ENCODE measurements around the gene ENAH.

The ENAH gene

DNA sequence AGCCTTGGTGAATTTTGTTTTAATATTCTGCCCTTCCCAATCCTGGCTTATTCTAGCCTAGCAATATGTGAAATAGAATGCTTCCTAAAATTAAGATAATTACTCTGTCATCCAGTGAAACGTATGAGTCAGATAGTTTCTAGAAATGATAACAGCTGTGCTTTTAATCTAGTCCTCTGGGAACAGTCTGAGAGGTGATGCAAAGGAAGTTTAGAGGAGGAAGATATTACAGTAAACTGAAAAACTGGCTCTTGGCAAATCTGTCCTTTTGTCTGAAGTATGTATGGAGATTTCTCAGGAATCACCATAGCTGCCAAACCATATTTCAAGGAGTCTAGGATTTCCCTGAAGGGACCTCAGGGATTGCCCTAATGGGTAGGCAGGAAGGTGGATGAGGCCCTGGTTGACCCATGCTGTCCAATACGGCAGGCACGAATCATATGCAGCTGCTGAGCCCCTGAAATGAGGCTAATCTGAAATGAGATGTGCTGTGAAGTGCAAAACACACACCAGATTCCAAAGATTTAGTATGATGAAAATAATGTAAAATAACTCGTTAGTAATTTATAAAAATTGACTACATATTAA, 154.3 kb downstream of the ENAH start:
- no peak for DNase-seq (ENCODE audit: low read depth)
- TF ChIP-seq, protein P1, sequence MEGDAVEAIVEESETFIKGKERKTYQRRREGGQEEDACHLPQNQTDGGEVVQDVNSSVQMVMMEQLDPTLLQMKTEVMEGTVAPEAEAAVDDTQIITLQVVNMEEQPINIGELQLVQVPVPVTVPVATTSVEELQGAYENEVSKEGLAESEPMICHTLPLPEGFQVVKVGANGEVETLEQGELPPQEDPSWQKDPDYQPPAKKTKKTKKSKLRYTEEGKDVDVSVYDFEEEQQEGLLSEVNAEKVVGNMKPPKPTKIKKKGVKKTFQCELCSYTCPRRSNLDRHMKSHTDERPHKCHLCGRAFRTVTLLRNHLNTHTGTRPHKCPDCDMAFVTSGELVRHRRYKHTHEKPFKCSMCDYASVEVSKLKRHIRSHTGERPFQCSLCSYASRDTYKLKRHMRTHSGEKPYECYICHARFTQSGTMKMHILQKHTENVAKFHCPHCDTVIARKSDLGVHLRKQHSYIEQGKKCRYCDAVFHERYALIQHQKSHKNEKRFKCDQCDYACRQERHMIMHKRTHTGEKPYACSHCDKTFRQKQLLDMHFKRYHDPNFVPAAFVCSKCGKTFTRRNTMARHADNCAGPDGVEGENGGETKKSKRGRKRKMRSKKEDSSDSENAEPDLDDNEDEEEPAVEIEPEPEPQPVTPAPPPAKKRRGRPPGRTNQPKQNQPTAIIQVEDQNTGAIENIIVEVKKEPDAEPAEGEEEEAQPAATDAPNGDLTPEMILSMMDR (IDR thresholded peaks at IDR 0.05; ENCODE audit: low read depth, low read length, missing control alignments), result no peak
- H3K4me3 ChIP-seq (ENCODE audit: low read depth, low read length), result no peak overlapping the region

DNA sequence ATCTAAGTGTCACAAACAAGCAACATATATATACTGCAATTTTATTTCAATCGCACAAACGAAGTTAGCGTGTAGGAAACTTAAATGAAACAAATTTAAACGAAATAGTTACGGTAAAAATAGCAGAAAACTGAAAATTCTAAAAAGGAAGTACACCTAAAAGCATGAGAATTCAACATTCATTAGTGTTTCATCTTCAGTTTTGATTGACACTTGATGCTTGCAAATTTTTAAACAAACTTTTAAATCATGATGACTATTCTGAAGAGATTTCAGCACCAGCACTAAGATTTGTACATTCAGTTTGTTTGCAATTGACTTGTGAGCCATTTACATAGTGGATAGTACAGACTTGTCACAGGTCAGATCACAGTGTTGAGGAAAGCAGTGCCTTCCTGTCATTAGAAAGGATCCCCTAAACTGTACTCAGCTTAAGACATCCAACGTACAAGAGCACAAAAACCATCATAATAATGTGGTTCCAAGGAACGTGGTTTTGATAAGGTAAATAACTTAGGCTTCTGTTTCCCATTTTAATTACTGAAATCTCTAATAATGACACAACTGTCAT, 158.0 kb downstream of the ENAH start:
- H3K4me3 ChIP-seq (ENCODE audit: low read depth, low read length), result no peak overlapping the region
- TF ChIP-seq, protein P1 (IDR thresholded peaks at IDR 0.05; ENCODE audit: low read depth, low read length, missing control alignments), result no peak
- DNase-seq (ENCODE audit: low read depth), result no peak

DNA sequence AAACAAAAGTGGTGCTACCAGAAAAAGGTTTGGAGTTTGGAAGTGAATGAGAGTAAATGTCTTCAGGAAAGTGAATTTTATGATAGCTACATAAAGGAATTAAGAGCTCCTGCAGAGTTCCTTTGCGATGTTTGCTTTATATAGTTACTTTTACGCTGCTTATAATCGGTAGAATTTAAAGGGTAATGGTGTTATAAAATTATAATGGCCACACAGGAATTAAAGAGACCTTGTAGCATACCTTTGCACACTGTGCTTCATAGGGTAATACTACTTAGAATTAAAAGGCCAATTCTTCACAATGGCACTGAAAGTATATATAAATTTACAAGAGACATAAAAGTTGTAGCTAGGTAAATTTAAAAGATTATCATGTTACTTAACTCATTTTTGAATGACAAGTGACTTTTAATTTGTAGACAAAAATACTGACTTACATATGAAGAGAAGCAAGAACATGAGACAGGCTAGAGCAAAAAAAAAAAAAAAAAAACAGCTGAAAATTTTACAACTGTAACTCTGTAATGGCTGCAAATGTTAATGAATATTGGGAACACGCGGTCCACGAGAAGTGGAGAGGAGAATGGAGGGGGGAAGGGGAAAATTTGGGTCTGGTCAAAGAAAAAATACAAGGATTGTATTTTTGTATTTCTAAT, 159.2 kb downstream of the ENAH start:
- TF ChIP-seq, protein P1 (IDR thresholded peaks at IDR 0.05; ENCODE audit: low read depth, low read length, missing control alignments), result no peak
- DNase-seq (ENCODE audit: low read depth), result no peak
- no peak overlapping the region for H3K4me3 ChIP-seq (ENCODE audit: low read depth, low read length)

DNA sequence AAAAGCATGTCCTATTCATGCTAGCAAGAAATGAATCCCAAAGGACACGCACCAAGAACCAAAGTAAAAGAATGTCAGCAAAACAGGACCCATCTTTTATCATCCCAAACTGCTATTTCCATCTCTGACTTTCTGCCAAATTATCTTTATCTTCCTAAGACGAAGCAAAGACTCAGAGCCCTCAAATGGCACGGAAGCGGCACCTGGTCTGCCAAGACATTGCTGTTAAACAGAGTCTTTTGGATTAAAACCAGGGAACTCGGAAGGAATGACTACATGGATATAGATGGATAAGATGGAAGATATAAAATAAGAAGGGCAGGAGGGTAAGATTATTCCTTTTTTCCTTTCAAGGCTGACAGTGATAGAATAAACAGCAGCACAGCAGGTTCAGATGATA, 164.2 kb downstream of the ENAH start:
- DNase-seq (ENCODE audit: low read depth), result no peak
- TF ChIP-seq, protein P1 (IDR thresholded peaks at IDR 0.05; ENCODE audit: low read depth, low read length, missing control alignments), result no peak
- no peak overlapping the region for H3K4me3 ChIP-seq (ENCODE audit: low read depth, low read length)

DNA sequence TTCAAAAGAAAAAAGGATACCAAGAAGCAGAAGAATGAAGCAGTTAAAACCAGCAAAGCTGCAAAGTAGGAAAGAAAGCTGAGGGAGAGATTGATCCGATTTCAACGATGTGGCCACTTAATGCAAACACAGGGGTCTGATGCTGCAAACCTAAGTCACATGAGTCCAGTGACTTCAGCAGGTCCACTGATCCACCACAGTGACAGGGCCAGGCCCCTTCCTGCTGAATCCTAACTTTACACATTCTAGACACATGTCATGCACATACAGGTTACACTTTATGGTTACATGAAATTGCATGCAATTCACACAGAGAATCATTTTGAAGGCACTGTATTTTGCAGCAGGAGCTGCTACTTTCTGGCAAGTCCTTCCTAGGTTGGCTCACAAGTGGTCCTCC, 166.1 kb downstream of the ENAH start:
- TF ChIP-seq, protein P1 (IDR thresholded peaks at IDR 0.05; ENCODE audit: low read depth, low read length, missing control alignments), result no peak
- no peak overlapping the region for H3K4me3 ChIP-seq (ENCODE audit: low read depth, low read length)
- DNase-seq (ENCODE audit: low read depth), result no peak

DNA sequence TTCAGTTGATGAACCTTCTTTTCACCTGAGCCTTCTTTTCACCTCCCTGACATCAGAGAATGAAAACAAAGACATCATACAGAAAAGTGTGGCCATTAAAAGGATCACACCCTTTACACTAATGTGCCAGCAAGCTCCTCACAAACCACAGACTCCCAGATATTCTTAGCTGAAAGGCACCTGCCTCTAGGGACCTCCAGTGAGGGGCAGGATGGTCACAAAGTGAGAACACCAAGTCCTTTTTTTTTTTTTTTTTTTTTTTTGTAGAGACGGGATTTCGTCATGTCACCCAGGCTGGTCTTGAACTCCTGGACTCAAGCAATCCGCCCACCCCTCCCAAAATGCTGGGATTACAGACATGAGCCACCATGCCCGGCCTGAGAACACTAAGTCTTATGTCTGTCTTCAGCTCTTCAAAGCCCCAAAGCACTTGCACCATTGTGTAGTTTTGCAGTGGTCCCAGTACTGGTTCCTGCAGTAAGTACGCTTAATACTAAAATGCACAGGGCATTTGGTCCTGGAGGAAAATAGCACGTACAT, 166.9 kb downstream of the ENAH start:
- H3K4me3 ChIP-seq (ENCODE audit: low read depth, low read length), result no peak overlapping the region
- TF ChIP-seq, protein P1 (IDR thresholded peaks at IDR 0.05; ENCODE audit: low read depth, low read length, missing control alignments), result no peak
- DNase-seq (ENCODE audit: low read depth), result no peak

Measured in GM12864 (cell line).